GM20000 (cell line): ENCODE results near the gene DTYMK.
A peak's percentile ranks its signal among the peaks of the same experiment; 100 is the strongest.

ENCODE experiments used
- DNase-seq: peaks from one replicate; pipeline ENCODE4 v3.0.0; 2012; ENCODE audit warnings: low spot score
- CTCF ChIP-seq: IDR thresholded peaks from 2 replicates; pipeline ENCODE4 v1.5.1; 2012; ENCODE audit warnings: mild to moderate bottlenecking, control low read depth; ENCODE audit errors: extremely low read depth, missing control alignments

DTYMK gene

GRCh38 chr2:241659150-241659739, 27.4 kb downstream of the DTYMK start:
- peak; percentile 4 for TF ChIP-seq CTCF
- DNase-seq, result no peak

GRCh38 chr2:241658296-241658695, 28.3 kb downstream of the DTYMK start:
- no peak for TF ChIP-seq CTCF
- DNase-seq, result no peak

GRCh38 chr2:241657786-241658254, 28.8 kb downstream of the DTYMK start:
- TF ChIP-seq CTCF, result no peak
- no peak for DNase-seq

GRCh38 chr2:241656190-241656741, 30.3 kb downstream of the DTYMK start:
- TF ChIP-seq CTCF, result no peak
- no peak for DNase-seq

GRCh38 chr2:241655516-241656189, 31.0 kb downstream of the DTYMK start:
- DNase-seq, result no peak
- TF ChIP-seq CTCF, result no peak

GRCh38 chr2:241654551-241654950, 32.1 kb downstream of the DTYMK start:
- no peak for TF ChIP-seq CTCF
- DNase-seq, result no peak

- TF ChIP-seq CTCF, result no peak
- DNase-seq, result no peak
Measured at GRCh38 chr2:241653210-241653750, 33.3 kb downstream of the DTYMK start.
